Measurements from ENCODE around the gene ACP6. TPM values are rescaled to one million over a fixed set of nuclear protein-coding genes. Genes with fewer than 3 reads are reported as not detected.

The ACP6 gene
- total RNA-seq, 1 donor = 4.2 TPM

GRCh38 chr1:147673406-147673805 lies 3.1 kb upstream of the ACP6 start:
- no peaks in the 10 kb centered on the region for H3K27me3 ChIP-seq (ENCODE audit: insufficient read depth, low read length)
- H3K4me1 ChIP-seq (ENCODE audit: insufficient read depth, low read length) = peaks cover 14% of the 10 kb centered on the region
- peaks cover 17% of the 10 kb centered on the region for H3K9me3 ChIP-seq (ENCODE audit: low read depth, low read length)
- H3K4me3 ChIP-seq (ENCODE audit: low read length) = no peak overlapping the region

- H3K9me3 ChIP-seq (ENCODE audit: low read depth, low read length) = no peaks in the 10 kb centered on the region
- H3K4me3 ChIP-seq (ENCODE audit: low read length) = peak overlapping the region; percentile 69
- no peaks in the 10 kb centered on the region for H3K27me3 ChIP-seq (ENCODE audit: insufficient read depth, low read length)
- peaks cover 14% of the 10 kb centered on the region for H3K4me1 ChIP-seq (ENCODE audit: insufficient read depth, low read length)
These were observed 630 bp downstream of the ACP6 start for GRCh38 chr1:147669469-147670318.

- Histone ChIP-seq H3K4me1 (ENCODE audit: insufficient read depth, low read length) (peaks cover 11% of the 10 kb centered on the region), H3K9me3 (ENCODE audit: low read depth, low read length) (no peaks in the 10 kb centered on the region), H3K27me3 (ENCODE audit: insufficient read depth, low read length) (no peaks in the 10 kb centered on the region), H3K4me3 (ENCODE audit: low read length) (no peak overlapping the region)
These were observed 4.8 kb downstream of the ACP6 start for GRCh38 chr1:147665521-147665920.

- peaks cover 5% of the 10 kb centered on the region for H3K4me1 ChIP-seq (ENCODE audit: insufficient read depth, low read length)
- no peak overlapping the region for H3K4me3 ChIP-seq (ENCODE audit: low read length)
- no peaks in the 10 kb centered on the region for H3K9me3 ChIP-seq (ENCODE audit: low read depth, low read length)
- no peaks in the 10 kb centered on the region for H3K27me3 ChIP-seq (ENCODE audit: insufficient read depth, low read length)
These were observed 6.1 kb downstream of the ACP6 start for GRCh38 chr1:147664206-147664605.

- H3K27me3 ChIP-seq (ENCODE audit: insufficient read depth, low read length) = no peaks in the 10 kb centered on the region
- H3K4me3 ChIP-seq (ENCODE audit: low read length) = no peak overlapping the region
- peaks cover 15% of the 10 kb centered on the region for H3K4me1 ChIP-seq (ENCODE audit: insufficient read depth, low read length)
- H3K9me3 ChIP-seq (ENCODE audit: low read depth, low read length) = no peaks in the 10 kb centered on the region
These were observed 15.8 kb downstream of the ACP6 start for GRCh38 chr1:147654511-147654910.

- peaks cover 35% of the 10 kb centered on the region for H3K4me1 ChIP-seq (ENCODE audit: insufficient read depth, low read length)
- H3K27me3 ChIP-seq (ENCODE audit: insufficient read depth, low read length) = no peaks in the 10 kb centered on the region
- no peaks in the 10 kb centered on the region for H3K9me3 ChIP-seq (ENCODE audit: low read depth, low read length)
- H3K4me3 ChIP-seq (ENCODE audit: low read length) = no peak overlapping the region
These were observed 18.0 kb downstream of the ACP6 start for GRCh38 chr1:147652306-147652705.

- Histone ChIP-seq H3K4me1 (ENCODE audit: insufficient read depth, low read length) (peaks cover 39% of the 10 kb centered on the region), H3K27me3 (ENCODE audit: insufficient read depth, low read length) (no peaks in the 10 kb centered on the region), H3K9me3 (ENCODE audit: low read depth, low read length) (no peaks in the 10 kb centered on the region), H3K4me3 (ENCODE audit: low read length) (no peak overlapping the region)
These were observed 18.9 kb downstream of the ACP6 start for GRCh38 chr1:147651466-147651865.

- Histone ChIP-seq H3K9me3 (ENCODE audit: low read depth, low read length) (no peaks in the 10 kb centered on the region), H3K4me3 (ENCODE audit: low read length) (no peak overlapping the region), H3K27me3 (ENCODE audit: insufficient read depth, low read length) (no peaks in the 10 kb centered on the region), H3K4me1 (ENCODE audit: insufficient read depth, low read length) (peaks cover 47% of the 10 kb centered on the region)
These were observed 21.4 kb downstream of the ACP6 start for GRCh38 chr1:147648933-147649332.

- peak overlapping the region; percentile 0 for H3K4me3 ChIP-seq (ENCODE audit: low read length)
- no peaks in the 10 kb centered on the region for H3K9me3 ChIP-seq (ENCODE audit: low read depth, low read length)
- H3K4me1 ChIP-seq (ENCODE audit: insufficient read depth, low read length) = peaks cover 47% of the 10 kb centered on the region
- no peaks in the 10 kb centered on the region for H3K27me3 ChIP-seq (ENCODE audit: insufficient read depth, low read length)
These were observed 22.3 kb downstream of the ACP6 start for GRCh38 chr1:147647796-147648633.

- H3K9me3 ChIP-seq (ENCODE audit: low read depth, low read length) = no peaks in the 10 kb centered on the region
- no peak overlapping the region for H3K4me3 ChIP-seq (ENCODE audit: low read length)
- H3K4me1 ChIP-seq (ENCODE audit: insufficient read depth, low read length) = peaks cover 38% of the 10 kb centered on the region
- no peaks in the 10 kb centered on the region for H3K27me3 ChIP-seq (ENCODE audit: insufficient read depth, low read length)
These were observed 26.4 kb downstream of the ACP6 start for GRCh38 chr1:147643974-147644373.

GRCh38 chr1:147641695-147642592 lies 28.4 kb downstream of the ACP6 start:
- Histone ChIP-seq H3K9me3 (ENCODE audit: low read depth, low read length) (no peaks in the 10 kb centered on the region), H3K4me1 (ENCODE audit: insufficient read depth, low read length) (peaks cover 23% of the 10 kb centered on the region), H3K4me3 (ENCODE audit: low read length) (no peak overlapping the region), H3K27me3 (ENCODE audit: insufficient read depth, low read length) (no peaks in the 10 kb centered on the region)

GRCh38 chr1:147641291-147641690 lies 29.0 kb downstream of the ACP6 start:
- peaks cover 21% of the 10 kb centered on the region for H3K4me1 ChIP-seq (ENCODE audit: insufficient read depth, low read length)
- H3K9me3 ChIP-seq (ENCODE audit: low read depth, low read length) = no peaks in the 10 kb centered on the region
- no peak overlapping the region for H3K4me3 ChIP-seq (ENCODE audit: low read length)
- no peaks in the 10 kb centered on the region for H3K27me3 ChIP-seq (ENCODE audit: insufficient read depth, low read length)

- Histone ChIP-seq H3K9me3 (ENCODE audit: low read depth, low read length) (no peaks in the 10 kb centered on the region), H3K27me3 (ENCODE audit: insufficient read depth, low read length) (no peaks in the 10 kb centered on the region), H3K4me3 (ENCODE audit: low read length) (no peak overlapping the region), H3K4me1 (ENCODE audit: insufficient read depth, low read length) (peaks cover 23% of the 10 kb centered on the region)
These were observed 29.7 kb downstream of the ACP6 start for GRCh38 chr1:147640553-147641165.

GRCh38 chr1:147636314-147636713 lies 34.0 kb downstream of the ACP6 start:
- H3K27me3 ChIP-seq (ENCODE audit: insufficient read depth, low read length) = no peaks in the 10 kb centered on the region
- peaks cover 31% of the 10 kb centered on the region for H3K4me1 ChIP-seq (ENCODE audit: insufficient read depth, low read length)
- H3K4me3 ChIP-seq (ENCODE audit: low read length) = no peak overlapping the region
- no peaks in the 10 kb centered on the region for H3K9me3 ChIP-seq (ENCODE audit: low read depth, low read length)

Data from mononuclear cell (primary cell).